ENCODE data around the gene FAM20A.

GRCh38 chr17:68567581-68567980 lies 33.6 kb downstream of the FAM20A start:
- TF ChIP-seq EZH2phosphoT487 (IDR thresholded peaks at IDR 0.05; ENCODE audit: insufficient read depth, low read depth) = no peak
- no peak for TF ChIP-seq EZH2 (IDR thresholded peaks at IDR 0.05; ENCODE audit: insufficient read depth, poor library complexity, severe bottlenecking)

All from GM23248 (cell line).